ENCODE results near the gene KLC1. TPM values are rescaled to one million over a fixed set of nuclear protein-coding genes. Genes with fewer than 3 reads are reported as not detected.
A peak's percentile ranks its signal among the peaks of the same experiment; 100 is the strongest.

Gene KLC1
- total RNA-seq, 2 donors from 2014 or later, result 170 to 178 TPM

GRCh38 chr14:103725739-103726395, 96.9 kb downstream of the KLC1 start:
- no peak for TF ChIP-seq CTCF (conservative IDR thresholded peaks at IDR 0.05)
- H3K4me1 Mint-ChIP-seq, result peaks cover 20% of the 10 kb centered on the region
- H3K27me3 Mint-ChIP-seq (ENCODE audit: insufficient read depth), result no peaks in the 10 kb centered on the region
- H3K4me3 Mint-ChIP-seq, result no peak overlapping the region
- DNase-seq, result no peak
- Histone ChIP-seq H3K4me3 (ENCODE audit: low read length) (no peak overlapping the region), H3K9me3 (ENCODE audit: control insufficient read depth, low read length) (no peaks in the 10 kb centered on the region), H3K27ac (ENCODE audit: low read depth, low read length) (no peak overlapping the region), H3K9ac (ENCODE audit: extremely low read depth, low read length, poor library complexity, severe bottlenecking) (no peak overlapping the region), H3K27me3 (ENCODE audit: control insufficient read depth, insufficient read depth, low read length, poor library complexity, severe bottlenecking) (no peaks in the 10 kb centered on the region), H3K36me3 (ENCODE audit: control insufficient read depth, insufficient read depth, low read length) (peaks cover 30% of the 10 kb centered on the region), H3K4me1 (ENCODE audit: control insufficient read depth, insufficient read depth, low read length) (peaks cover 11% of the 10 kb centered on the region)
- peaks cover 22% of the 10 kb centered on the region for H3K36me3 Mint-ChIP-seq (ENCODE audit: low read depth)
- no peak overlapping the region for H3K27ac Mint-ChIP-seq
- H3K9me3 Mint-ChIP-seq, result peaks cover 1% of the 10 kb centered on the region
- 95 to 96% methylated on average over 16 of the region's 16 CpGs for WGBS, 2 experiments (ENCODE audit: insufficient coverage in 1 of 2, insufficient read length in 1 of 2)

GRCh38 chr14:103726474-103726873, 97.5 kb downstream of the KLC1 start:
- H3K36me3 Mint-ChIP-seq (ENCODE audit: low read depth), result peaks cover 23% of the 10 kb centered on the region
- Histone ChIP-seq H3K4me3 (ENCODE audit: low read length) (no peak overlapping the region), H3K27ac (ENCODE audit: low read depth, low read length) (no peak overlapping the region), H3K9ac (ENCODE audit: extremely low read depth, low read length, poor library complexity, severe bottlenecking) (no peak overlapping the region), H3K4me1 (ENCODE audit: control insufficient read depth, insufficient read depth, low read length) (peaks cover 11% of the 10 kb centered on the region), H3K36me3 (ENCODE audit: control insufficient read depth, insufficient read depth, low read length) (peaks cover 30% of the 10 kb centered on the region), H3K9me3 (ENCODE audit: control insufficient read depth, low read length) (no peaks in the 10 kb centered on the region), H3K27me3 (ENCODE audit: control insufficient read depth, insufficient read depth, low read length, poor library complexity, severe bottlenecking) (no peaks in the 10 kb centered on the region)
- WGBS, 2 experiments (ENCODE audit: insufficient coverage in 1 of 2, insufficient read length in 1 of 2), result 94% methylated on average over 12 to 18 of the region's 18 CpGs
- no peak overlapping the region for H3K27ac Mint-ChIP-seq
- H3K9me3 Mint-ChIP-seq, result peaks cover 1% of the 10 kb centered on the region
- no peaks in the 10 kb centered on the region for H3K27me3 Mint-ChIP-seq (ENCODE audit: insufficient read depth)
- H3K4me3 Mint-ChIP-seq, result no peak overlapping the region
- TF ChIP-seq CTCF (conservative IDR thresholded peaks at IDR 0.05), result no peak
- H3K4me1 Mint-ChIP-seq, result peaks cover 20% of the 10 kb centered on the region
- no peak for DNase-seq

- WGBS, 2 experiments (ENCODE audit: insufficient coverage in 1 of 2, insufficient read length in 1 of 2), result 89 to 92% methylated on average over 39 to 53 of the region's 53 CpGs
- Mint-ChIP-seq H3K27ac (no peak overlapping the region), H3K4me3 (no peak overlapping the region), H3K27me3 (ENCODE audit: insufficient read depth) (no peaks in the 10 kb centered on the region), H3K4me1 (peaks cover 20% of the 10 kb centered on the region), H3K9me3 (no peaks in the 10 kb centered on the region), H3K36me3 (ENCODE audit: low read depth) (peaks cover 23% of the 10 kb centered on the region)
- no peaks in the 10 kb centered on the region for H3K27me3 ChIP-seq (ENCODE audit: control insufficient read depth, insufficient read depth, low read length, poor library complexity, severe bottlenecking)
- peaks cover 36% of the 10 kb centered on the region for H3K36me3 ChIP-seq (ENCODE audit: control insufficient read depth, insufficient read depth, low read length)
- H3K4me3 ChIP-seq (ENCODE audit: low read length), result no peak overlapping the region
- no peak for DNase-seq
- H3K9me3 ChIP-seq (ENCODE audit: control insufficient read depth, low read length), result no peaks in the 10 kb centered on the region
- no peak overlapping the region for H3K27ac ChIP-seq (ENCODE audit: low read depth, low read length)
- H3K9ac ChIP-seq (ENCODE audit: extremely low read depth, low read length, poor library complexity, severe bottlenecking), result no peak overlapping the region
- H3K4me1 ChIP-seq (ENCODE audit: control insufficient read depth, insufficient read depth, low read length), result peaks cover 11% of the 10 kb centered on the region
- TF ChIP-seq CTCF (conservative IDR thresholded peaks at IDR 0.05), result peak; percentile 39
These were observed 98.4 kb downstream of the KLC1 start for GRCh38 chr14:103727313-103727980.
